HEK293 (cell line): ENCODE data around the gene PDXDC1.

Experiments
- HOXA7 ChIP-seq: sonication (generic); formaldehyde crosslinking; IDR thresholded peaks from 2 replicates; pipeline ENCODE4 v1.8.1; 2022; ENCODE audit warnings: missing genetic modification reagents, borderline replicate concordance
- REPIN1 ChIP-seq: fragments of 450-650 bp; formaldehyde crosslinking; IDR thresholded peaks from 2 replicates; pipeline ENCODE4 v1.5.1; 2017; ENCODE audit warnings: missing biosample characterization, missing genetic modification characterization, low read depth
- TCF7L2 ChIP-seq: IDR thresholded peaks from 2 replicates; pipeline ENCODE4 v1.6.1; 2011; ENCODE audit warnings: low read depth, mild to moderate bottlenecking, inconsistent platforms, low read length, moderate library complexity, borderline replicate concordance
- ZBTB8A ChIP-seq: fragments of 450-650 bp; formaldehyde crosslinking; IDR thresholded peaks from 2 replicates; pipeline ENCODE4 v1.5.1; 2016; ENCODE audit warnings: missing biosample characterization, missing genetic modification characterization
- ZNF184 ChIP-seq: fragments of 450-650 bp; IDR thresholded peaks from 2 replicates; pipeline ENCODE4 v1.5.1; 2018; ENCODE audit warnings: missing biosample characterization, mild to moderate bottlenecking, missing genetic modification characterization
- ZNF292 ChIP-seq: fragments of 450-650 bp; formaldehyde crosslinking; IDR thresholded peaks from 2 replicates; pipeline ENCODE4 v1.5.1; 2016; ENCODE audit warnings: low read depth, missing biosample characterization, missing genetic modification characterization, borderline replicate concordance
- ZNF501 ChIP-seq: fragments of 450-650 bp; formaldehyde crosslinking; IDR thresholded peaks from 2 replicates; pipeline ENCODE4 v1.5.1; 2016; ENCODE audit warnings: missing biosample characterization, missing genetic modification characterization
- ZNF747 ChIP-seq: fragments of 450-650 bp; formaldehyde crosslinking; IDR thresholded peaks from 2 replicates; pipeline ENCODE4 v1.5.1; 2016; ENCODE audit warnings: missing biosample characterization, missing genetic modification characterization
- TF ChIP-seq, protein P1 (sequence below): fragments of 450-650 bp; formaldehyde crosslinking; IDR thresholded peaks from 2 replicates; pipeline ENCODE4 v1.5.1; 2016; ENCODE audit warnings: missing biosample characterization, missing genetic modification characterization
- TF ChIP-seq, protein P2 (sequence below): fragments of 450-650 bp; formaldehyde crosslinking; optimal IDR thresholded peaks from 2 replicates; pipeline ENCODE3; 2016; ENCODE audit warnings: missing biosample characterization, mild to moderate bottlenecking, missing genetic modification characterization
- TF ChIP-seq, protein P3 (sequence below): fragments of 450-650 bp; formaldehyde crosslinking; IDR thresholded peaks from 2 replicates; pipeline ENCODE4 v1.5.1; 2016; ENCODE audit warnings: missing biosample characterization, missing genetic modification characterization

DNA sequence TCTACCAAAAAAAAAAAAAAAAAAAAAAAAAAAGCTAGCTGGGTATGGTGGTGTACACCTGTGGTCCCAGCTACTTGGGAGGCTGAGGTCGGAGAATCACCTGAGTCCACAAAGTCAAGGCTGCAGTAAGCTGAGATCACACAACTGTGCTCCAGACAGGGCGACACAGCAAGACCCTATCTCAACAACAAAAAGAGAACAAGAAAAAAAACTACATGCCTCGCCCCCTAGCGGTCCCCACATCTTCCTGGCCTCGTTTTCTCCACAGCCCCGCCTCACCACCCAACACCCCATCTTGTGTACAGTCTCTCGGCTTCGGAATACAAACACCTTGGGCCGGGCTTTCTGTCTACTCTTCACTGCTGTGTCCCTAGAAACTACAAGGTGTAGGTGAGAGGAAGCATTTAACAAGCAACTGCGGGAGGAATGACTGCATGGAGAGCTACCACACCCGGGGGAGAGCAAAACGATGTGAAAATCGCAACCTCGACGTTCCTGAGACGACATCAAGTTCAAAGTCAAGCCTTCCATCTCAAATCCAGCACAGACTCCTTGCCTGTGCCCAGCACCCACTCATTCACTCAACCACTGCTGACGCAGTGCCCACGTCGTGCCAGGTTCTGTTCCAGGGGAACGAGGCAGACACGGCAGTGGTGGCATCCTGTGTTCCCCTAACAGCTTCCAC lies 72.0 kb downstream of the PDXDC1 start:
- TF ChIP-seq, protein P1, sequence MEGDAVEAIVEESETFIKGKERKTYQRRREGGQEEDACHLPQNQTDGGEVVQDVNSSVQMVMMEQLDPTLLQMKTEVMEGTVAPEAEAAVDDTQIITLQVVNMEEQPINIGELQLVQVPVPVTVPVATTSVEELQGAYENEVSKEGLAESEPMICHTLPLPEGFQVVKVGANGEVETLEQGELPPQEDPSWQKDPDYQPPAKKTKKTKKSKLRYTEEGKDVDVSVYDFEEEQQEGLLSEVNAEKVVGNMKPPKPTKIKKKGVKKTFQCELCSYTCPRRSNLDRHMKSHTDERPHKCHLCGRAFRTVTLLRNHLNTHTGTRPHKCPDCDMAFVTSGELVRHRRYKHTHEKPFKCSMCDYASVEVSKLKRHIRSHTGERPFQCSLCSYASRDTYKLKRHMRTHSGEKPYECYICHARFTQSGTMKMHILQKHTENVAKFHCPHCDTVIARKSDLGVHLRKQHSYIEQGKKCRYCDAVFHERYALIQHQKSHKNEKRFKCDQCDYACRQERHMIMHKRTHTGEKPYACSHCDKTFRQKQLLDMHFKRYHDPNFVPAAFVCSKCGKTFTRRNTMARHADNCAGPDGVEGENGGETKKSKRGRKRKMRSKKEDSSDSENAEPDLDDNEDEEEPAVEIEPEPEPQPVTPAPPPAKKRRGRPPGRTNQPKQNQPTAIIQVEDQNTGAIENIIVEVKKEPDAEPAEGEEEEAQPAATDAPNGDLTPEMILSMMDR: no peak
- TF ChIP-seq, protein P2, sequence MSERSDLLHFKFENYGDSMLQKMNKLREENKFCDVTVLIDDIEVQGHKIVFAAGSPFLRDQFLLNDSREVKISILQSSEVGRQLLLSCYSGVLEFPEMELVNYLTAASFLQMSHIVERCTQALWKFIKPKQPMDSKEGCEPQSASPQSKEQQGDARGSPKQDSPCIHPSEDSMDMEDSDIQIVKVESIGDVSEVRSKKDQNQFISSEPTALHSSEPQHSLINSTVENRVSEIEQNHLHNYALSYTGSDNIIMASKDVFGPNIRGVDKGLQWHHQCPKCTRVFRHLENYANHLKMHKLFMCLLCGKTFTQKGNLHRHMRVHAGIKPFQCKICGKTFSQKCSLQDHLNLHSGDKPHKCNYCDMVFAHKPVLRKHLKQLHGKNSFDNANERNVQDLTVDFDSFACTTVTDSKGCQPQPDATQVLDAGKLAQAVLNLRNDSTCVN (tag by site-specific recombination): no peak
- TF ChIP-seq ZNF747 (tag by site-specific recombination) (no peak), HOXA7 (no peak), ZNF184 (tag by site-specific recombination) (no peak), ZNF501 (tag by site-specific recombination) (no peak), ZBTB8A (tag by site-specific recombination) (no peak), TCF7L2 (no peak), ZNF292 (tag by site-specific recombination) (no peak), REPIN1 (tag by site-specific recombination) (no peak)
- TF ChIP-seq, protein P3, sequence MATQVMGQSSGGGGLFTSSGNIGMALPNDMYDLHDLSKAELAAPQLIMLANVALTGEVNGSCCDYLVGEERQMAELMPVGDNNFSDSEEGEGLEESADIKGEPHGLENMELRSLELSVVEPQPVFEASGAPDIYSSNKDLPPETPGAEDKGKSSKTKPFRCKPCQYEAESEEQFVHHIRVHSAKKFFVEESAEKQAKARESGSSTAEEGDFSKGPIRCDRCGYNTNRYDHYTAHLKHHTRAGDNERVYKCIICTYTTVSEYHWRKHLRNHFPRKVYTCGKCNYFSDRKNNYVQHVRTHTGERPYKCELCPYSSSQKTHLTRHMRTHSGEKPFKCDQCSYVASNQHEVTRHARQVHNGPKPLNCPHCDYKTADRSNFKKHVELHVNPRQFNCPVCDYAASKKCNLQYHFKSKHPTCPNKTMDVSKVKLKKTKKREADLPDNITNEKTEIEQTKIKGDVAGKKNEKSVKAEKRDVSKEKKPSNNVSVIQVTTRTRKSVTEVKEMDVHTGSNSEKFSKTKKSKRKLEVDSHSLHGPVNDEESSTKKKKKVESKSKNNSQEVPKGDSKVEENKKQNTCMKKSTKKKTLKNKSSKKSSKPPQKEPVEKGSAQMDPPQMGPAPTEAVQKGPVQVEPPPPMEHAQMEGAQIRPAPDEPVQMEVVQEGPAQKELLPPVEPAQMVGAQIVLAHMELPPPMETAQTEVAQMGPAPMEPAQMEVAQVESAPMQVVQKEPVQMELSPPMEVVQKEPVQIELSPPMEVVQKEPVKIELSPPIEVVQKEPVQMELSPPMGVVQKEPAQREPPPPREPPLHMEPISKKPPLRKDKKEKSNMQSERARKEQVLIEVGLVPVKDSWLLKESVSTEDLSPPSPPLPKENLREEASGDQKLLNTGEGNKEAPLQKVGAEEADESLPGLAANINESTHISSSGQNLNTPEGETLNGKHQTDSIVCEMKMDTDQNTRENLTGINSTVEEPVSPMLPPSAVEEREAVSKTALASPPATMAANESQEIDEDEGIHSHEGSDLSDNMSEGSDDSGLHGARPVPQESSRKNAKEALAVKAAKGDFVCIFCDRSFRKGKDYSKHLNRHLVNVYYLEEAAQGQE (tag by site-specific recombination): no peak
